Trophoblast cell (in vitro differentiated cells and primary cell): ENCODE results near the gene MIEN1.

Experiments
- DNase-seq, 2 donors: peaks; one replicate each; pipeline ENCODE4 v3.0.0-alpha.2; 2016
- H2AFZ ChIP-seq: 2 replicates; pipeline ENCODE4 v1.6.1; 2013; ENCODE audit warnings: low read length, moderate library complexity, mild to moderate bottlenecking; ENCODE audit not compliant: insufficient read depth, poor library complexity
- H2AK5ac ChIP-seq: 2 replicates; pipeline ENCODE4 v1.6.1; 2013; ENCODE audit warnings: mild to moderate bottlenecking, low read length
- H2BK120ac ChIP-seq: 2 replicates; pipeline ENCODE4 v1.6.1; 2013; ENCODE audit warnings: low read length, mild to moderate bottlenecking, moderate library complexity; ENCODE audit not compliant: insufficient read depth, poor library complexity
- H2BK12ac ChIP-seq: 2 replicates; pipeline ENCODE4 v1.6.1; 2013; ENCODE audit warnings: mild to moderate bottlenecking, low read length, moderate library complexity
- H2BK5ac ChIP-seq: 2 replicates; pipeline ENCODE4 v1.6.1; 2013; ENCODE audit warnings: low read length, low read depth, moderate library complexity, mild to moderate bottlenecking; ENCODE audit not compliant: poor library complexity
- H3K14ac ChIP-seq: 2 replicates; pipeline ENCODE4 v1.6.1; 2013; ENCODE audit warnings: mild to moderate bottlenecking, low read length
- H3K18ac ChIP-seq: 2 replicates; pipeline ENCODE4 v1.6.1; 2013; ENCODE audit warnings: mild to moderate bottlenecking, low read length
- H3K23ac ChIP-seq: 2 replicates; pipeline ENCODE4 v1.6.1; 2013; ENCODE audit warnings: low read length
- H3K27ac ChIP-seq: 2 replicates; pipeline ENCODE4 v1.5.1; 2013; ENCODE audit warnings: low read depth, mild to moderate bottlenecking, inconsistent platforms, low read length, moderate library complexity
- H3K27me3 ChIP-seq: 2 replicates; pipeline ENCODE4 v1.6.1; 2013; ENCODE audit warnings: inconsistent platforms, mild to moderate bottlenecking, low read length, moderate library complexity; ENCODE audit not compliant: insufficient read depth
- H3K36me3 ChIP-seq, 2 experiments: 1 replicate in 1 of 2; 2 replicates in 1 of 2; pipeline ENCODE4 v1.6.1; 2013; ENCODE audit warnings: low read length in 2 of 2, mild to moderate bottlenecking in 2 of 2, moderate library complexity in 1 of 2; ENCODE audit not compliant: insufficient read depth in 2 of 2, control insufficient read depth in 1 of 2
- H3K4ac ChIP-seq: 2 replicates; pipeline ENCODE4 v1.6.1; 2013; ENCODE audit warnings: low read depth, mild to moderate bottlenecking, low read length, moderate library complexity
- H3K4me1 ChIP-seq, 2 experiments: 1 replicate in 1 of 2; 2 replicates in 1 of 2; pipeline ENCODE4 v1.6.1; 2013; ENCODE audit warnings: low read length in 2 of 2, mild to moderate bottlenecking in 2 of 2, moderate library complexity in 1 of 2; ENCODE audit not compliant: insufficient read depth in 2 of 2, control insufficient read depth in 1 of 2
- H3K4me2 ChIP-seq: 2 replicates; pipeline ENCODE4 v1.6.1; 2013; ENCODE audit warnings: inconsistent platforms, mild to moderate bottlenecking, low read length, moderate library complexity
- H3K4me3 ChIP-seq: 2 replicates; pipeline ENCODE4 v1.5.1; 2013; ENCODE audit warnings: mild to moderate bottlenecking, low read depth, low read length, inconsistent platforms
- H3K79me1 ChIP-seq: one replicate; pipeline ENCODE4 v1.6.1; 2013; ENCODE audit warnings: low read length
- H3K79me2 ChIP-seq: 2 replicates; pipeline ENCODE4 v1.6.1; 2013; ENCODE audit warnings: low read length, mild to moderate bottlenecking; ENCODE audit not compliant: control insufficient read depth, insufficient read depth, poor library complexity
- H3K9ac ChIP-seq: 2 replicates; pipeline ENCODE4 v1.6.1; 2013; ENCODE audit warnings: mild to moderate bottlenecking, low read length
- H3K9me3 ChIP-seq: 2 replicates; pipeline ENCODE4 v1.6.1; 2013; ENCODE audit warnings: low read depth, mild to moderate bottlenecking, control low read depth, inconsistent platforms, low read length; ENCODE audit not compliant: insufficient read depth
- H4K12ac ChIP-seq: 2 replicates; pipeline ENCODE4 v1.6.1; 2013; ENCODE audit warnings: low read depth, mild to moderate bottlenecking, low read length, moderate library complexity
- H4K8ac ChIP-seq: 2 replicates; pipeline ENCODE4 v1.6.1; 2013; ENCODE audit warnings: low read depth, mild to moderate bottlenecking, low read length, moderate library complexity
- H4K91ac ChIP-seq: one replicate; pipeline ENCODE4 v1.6.1; 2013; ENCODE audit warnings: low read depth, mild to moderate bottlenecking, low read length, moderate library complexity
- WGBS: extraction: QIAGEN DNeasy Blood & Tissue Kit; methylation state at CpG from one replicate; pipeline ENCODE4 v1.1.7; 2013; ENCODE audit warnings: missing lambda C conversion rate; ENCODE audit not compliant: insufficient read length, insufficient coverage; ENCODE audit errors: extremely low coverage; 5-methylcytosine and 5-hydroxymethylcytosine counted together

The MIEN1 gene

DNA sequence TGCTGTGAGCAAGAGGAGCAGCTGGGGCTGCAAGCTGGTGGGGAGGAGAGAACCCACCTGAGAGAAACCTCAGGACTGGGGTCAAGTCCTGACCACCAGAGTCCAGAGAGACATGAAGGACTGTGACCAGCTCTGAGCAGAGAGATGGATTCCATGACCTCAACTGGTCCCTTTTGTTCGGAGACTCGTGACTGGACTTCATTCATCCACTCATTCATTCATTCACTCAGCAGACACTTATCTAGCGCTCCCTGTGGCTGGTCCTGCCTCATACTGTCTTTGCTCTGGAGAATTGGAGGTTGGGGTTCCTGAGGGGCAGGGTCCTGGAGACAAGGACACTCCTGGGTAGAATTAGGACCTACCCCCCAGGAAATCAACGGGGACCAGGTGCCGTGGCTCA is 26.4 kb downstream of the MIEN1 start:
- Histone ChIP-seq H3K79me1 (peaks cover 8% of the 10 kb centered on the region), H3K4me1 (peaks cover 7 to 21% of the 10 kb centered on the region in 2 experiments), H2BK5ac (no peak overlapping the region), H3K79me2 (peaks cover 5% of the 10 kb centered on the region), H3K27ac (no peak overlapping the region), H3K18ac (no peak overlapping the region), H2AFZ (no peak overlapping the region), H3K4me2 (no peak overlapping the region), H3K14ac (no peak overlapping the region), H3K9ac (no peak overlapping the region), H3K9me3 (peaks cover 3% of the 10 kb centered on the region), H4K12ac (no peak overlapping the region), H4K91ac (no peak overlapping the region), H3K36me3 (peaks cover 16 to 18% of the 10 kb centered on the region in 2 experiments), H2BK12ac (no peak overlapping the region), H4K8ac (no peak overlapping the region), H3K23ac (no peak overlapping the region), H2AK5ac (no peak overlapping the region), H3K4ac (peak overlapping the region; percentile 30), H3K4me3 (no peak overlapping the region), H3K27me3 (no peaks in the 10 kb centered on the region), H2BK120ac (no peak overlapping the region)
- WGBS: no CpG with 5 or more reads among the region's 5 CpGs
- no peak for DNase-seq

DNA sequence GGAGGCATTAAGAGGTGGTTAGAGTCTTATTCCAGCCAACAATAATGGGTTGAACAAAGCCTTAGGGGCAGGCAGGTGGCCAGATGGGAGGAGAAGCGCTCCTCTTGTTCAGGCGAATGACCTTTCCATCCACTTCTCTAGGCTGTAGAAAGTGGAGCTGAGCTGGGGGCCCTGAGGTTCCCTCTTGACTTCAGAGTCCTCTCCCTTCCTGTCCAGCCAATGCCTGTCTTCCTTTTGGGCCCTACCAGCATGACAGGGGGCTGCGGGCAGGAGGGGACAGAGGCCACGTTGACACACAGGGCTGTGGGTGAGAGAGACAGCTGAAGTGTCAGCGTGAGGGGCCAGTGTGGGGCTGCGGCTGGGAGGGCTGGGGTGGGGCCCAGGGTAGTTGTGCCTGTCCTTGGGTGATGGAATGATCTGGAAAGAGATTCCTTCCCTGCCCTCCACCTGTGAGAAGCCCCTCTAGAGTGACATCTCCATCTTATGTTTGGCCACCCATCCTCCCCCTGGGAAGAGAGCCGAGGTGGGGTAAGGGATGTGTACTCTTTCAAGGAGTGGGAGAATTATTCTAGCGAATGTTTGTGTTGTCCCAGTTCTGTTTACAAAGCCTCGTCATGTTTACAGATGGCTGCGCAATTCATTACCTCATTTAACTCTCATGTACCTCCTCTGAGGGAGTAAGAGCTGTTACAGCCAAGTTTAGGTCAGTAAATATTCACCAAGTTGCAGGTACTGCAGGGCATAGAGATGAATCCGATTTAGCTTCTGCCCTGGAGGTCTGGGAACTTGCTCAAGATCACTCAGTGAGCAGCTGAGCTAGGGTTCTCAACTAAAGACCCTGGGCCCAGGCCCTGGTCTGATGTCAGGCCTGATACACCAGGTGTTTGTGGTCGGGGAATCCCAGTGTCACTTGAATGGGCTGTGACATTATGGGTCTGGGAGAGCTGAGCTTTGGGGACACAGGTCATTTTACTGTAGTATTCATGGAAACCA is 27.1 kb downstream of the MIEN1 start:
- Histone ChIP-seq H3K9me3 (peaks cover 3% of the 10 kb centered on the region), H3K36me3 (peaks cover 10 to 11% of the 10 kb centered on the region in 2 experiments), H3K4me2 (no peak overlapping the region), H3K18ac (no peak overlapping the region), H3K4me1 (peaks cover 7 to 21% of the 10 kb centered on the region in 2 experiments), H3K79me1 (peaks cover 8% of the 10 kb centered on the region), H2BK120ac (no peak overlapping the region), H3K14ac (no peak overlapping the region), H3K27ac (no peak overlapping the region), H3K79me2 (peaks cover 5% of the 10 kb centered on the region), H4K12ac (no peak overlapping the region), H3K4me3 (no peak overlapping the region), H3K23ac (no peak overlapping the region), H3K4ac (no peak overlapping the region), H4K8ac (no peak overlapping the region), H2BK5ac (no peak overlapping the region), H2BK12ac (no peak overlapping the region), H2AFZ (no peak overlapping the region), H3K9ac (no peak overlapping the region), H2AK5ac (no peak overlapping the region), H3K27me3 (no peaks in the 10 kb centered on the region), H4K91ac (no peak overlapping the region)
- DNase-seq: peak; percentile 94 to 96
- WGBS: no CpG with 5 or more reads among the region's 12 CpGs

DNA sequence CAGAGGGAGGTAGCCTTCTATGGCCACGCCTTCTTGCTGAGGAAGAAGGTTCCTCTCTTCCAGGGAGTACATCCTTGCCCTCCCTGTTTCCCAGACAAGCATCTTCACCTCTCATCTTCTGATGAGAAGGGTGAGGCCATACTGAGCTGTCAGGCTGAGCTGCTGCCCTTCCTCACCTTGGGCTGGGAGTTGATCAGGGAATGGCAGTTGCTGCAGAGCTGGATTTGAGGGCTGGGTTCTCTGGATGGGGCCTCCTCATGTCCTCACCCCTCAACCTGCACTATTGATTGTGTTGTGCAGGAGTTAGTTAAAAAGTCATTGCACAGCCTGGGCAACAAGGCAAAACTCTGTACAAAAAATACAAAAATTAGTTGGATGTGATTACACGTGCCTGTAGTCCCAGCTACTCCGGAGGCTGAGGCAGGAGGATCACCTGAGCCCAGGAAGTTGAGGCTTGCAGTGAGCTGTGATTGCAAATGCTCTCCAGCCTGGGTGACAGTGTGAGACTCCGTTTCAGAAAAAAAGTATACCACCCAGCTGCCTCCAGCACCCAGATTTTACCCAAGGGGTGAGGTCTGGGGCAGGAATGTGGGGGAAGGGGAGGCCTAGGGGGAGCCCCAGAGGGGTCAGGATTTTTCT is 28.4 kb downstream of the MIEN1 start:
- no peak overlapping the region for H4K8ac ChIP-seq
- H2AFZ ChIP-seq: no peak overlapping the region
- H3K4me1 ChIP-seq: peaks cover 7 to 21% of the 10 kb centered on the region in 2 experiments
- peaks cover 5% of the 10 kb centered on the region for H3K79me2 ChIP-seq
- no peak overlapping the region for H2BK5ac ChIP-seq
- H3K23ac ChIP-seq: no peak overlapping the region
- H3K18ac ChIP-seq: no peak overlapping the region
- H2BK12ac ChIP-seq: no peak overlapping the region
- no peak overlapping the region for H3K9ac ChIP-seq
- H3K27me3 ChIP-seq: no peaks in the 10 kb centered on the region
- peaks cover 1 to 2% of the 10 kb centered on the region in 2 experiments for H3K36me3 ChIP-seq
- peaks cover 3% of the 10 kb centered on the region for H3K9me3 ChIP-seq
- peak overlapping the region; percentile 38 for H3K4me3 ChIP-seq
- no peak overlapping the region for H2BK120ac ChIP-seq
- H3K4ac ChIP-seq: no peak overlapping the region
- peaks cover 8% of the 10 kb centered on the region for H3K79me1 ChIP-seq
- no peak overlapping the region for H4K12ac ChIP-seq
- H4K91ac ChIP-seq: no peak overlapping the region
- DNase-seq: peak in 1 of 2 donors; percentile 49
- no CpG with 5 or more reads among the region's 4 CpGs for WGBS
- no peak overlapping the region for H2AK5ac ChIP-seq
- no peak overlapping the region for H3K27ac ChIP-seq
- H3K4me2 ChIP-seq: peak overlapping the region; percentile 89
- no peak overlapping the region for H3K14ac ChIP-seq

DNA sequence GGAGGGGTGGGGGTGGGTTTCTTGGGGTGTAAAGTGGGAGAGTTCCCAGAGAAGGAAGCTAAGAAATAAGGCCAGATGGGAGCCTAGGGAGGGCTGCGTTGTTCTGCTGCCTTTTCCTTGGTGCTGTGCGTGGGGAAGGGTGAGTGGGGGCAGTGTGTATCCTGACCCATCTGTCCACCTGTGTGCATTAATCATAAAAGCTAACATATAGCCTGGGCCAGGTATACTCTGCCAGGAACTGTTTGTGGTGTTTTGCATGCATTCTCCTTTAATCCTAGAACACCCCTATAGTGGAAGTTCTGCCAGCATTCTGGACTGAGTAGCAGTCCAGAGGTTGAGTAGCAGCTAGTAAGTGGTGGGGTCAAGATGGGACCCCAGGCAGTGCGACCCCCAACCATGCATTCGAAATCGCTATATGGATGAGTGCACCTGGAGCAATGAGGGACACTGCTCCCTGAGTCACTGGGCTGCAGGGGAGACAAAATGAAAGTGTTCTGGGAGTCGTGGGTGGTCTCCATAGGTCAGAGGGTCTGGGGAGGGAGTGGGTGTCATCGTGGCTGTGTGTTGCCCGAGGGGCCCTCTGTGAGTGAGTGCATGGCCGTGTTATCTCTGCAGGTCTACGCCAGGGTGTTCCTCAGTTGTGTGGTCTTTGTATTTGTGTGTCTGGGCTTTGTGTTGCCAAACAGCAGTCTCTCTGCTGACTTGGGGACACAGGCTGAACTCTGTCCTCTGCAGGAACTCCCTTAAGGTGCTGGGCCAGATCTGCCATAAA is 29.1 kb downstream of the MIEN1 start:
- Histone ChIP-seq H3K18ac (no peak overlapping the region), H2AK5ac (no peak overlapping the region), H3K27ac (no peak overlapping the region), H3K9me3 (peaks cover 2% of the 10 kb centered on the region), H2BK120ac (no peak overlapping the region), H4K8ac (no peak overlapping the region), H3K4me3 (peak overlapping the region; percentile 34), H3K23ac (no peak overlapping the region), H3K79me1 (peaks cover 8% of the 10 kb centered on the region), H3K36me3 (no peaks in the 10 kb centered on the region), H3K27me3 (no peaks in the 10 kb centered on the region), H2BK5ac (no peak overlapping the region), H3K9ac (peak overlapping the region; percentile 13), H4K12ac (no peak overlapping the region), H3K4me1 (peaks cover 7 to 21% of the 10 kb centered on the region in 2 experiments), H2AFZ (no peak overlapping the region), H3K4me2 (peak overlapping the region; percentile 89), H2BK12ac (no peak overlapping the region), H3K4ac (no peak overlapping the region), H3K79me2 (peaks cover 5% of the 10 kb centered on the region), H3K14ac (no peak overlapping the region), H4K91ac (no peak overlapping the region)
- WGBS: no CpG with 5 or more reads among the region's 10 CpGs
- DNase-seq: no peak
